ENCODE results near the gene MINK1. TPM values are rescaled to one million over a fixed set of nuclear protein-coding genes. Genes with fewer than 3 reads are reported as not detected.
A peak's percentile ranks its signal among the peaks of the same experiment; 100 is the strongest.

Gene MINK1
- total RNA-seq, 1 donor from 2014 or later, result 26.2 TPM

- Histone ChIP-seq H3K27me3 (no peaks in the 10 kb centered on the region), H3K4me2 (no peak overlapping the region), H2AFZ (replicated peaks) (no peak overlapping the region), H3F3A (ENCODE audit: low read depth) (peaks cover 89% of the 10 kb centered on the region), H3K79me2 (ENCODE audit: low read depth) (peaks cover 78% of the 10 kb centered on the region), H3K9ac (no peak overlapping the region), H3K27ac (no peak overlapping the region), H3K9me3 (ENCODE audit: low read depth) (no peaks in the 10 kb centered on the region), H3K4me1 (peaks cover 17% of the 10 kb centered on the region), H3K36me3 (no peaks in the 10 kb centered on the region), H3K4me3 (no peak overlapping the region), H4K20me1 (ENCODE audit: low read depth) (peaks cover 58% of the 10 kb centered on the region)
- H3K27ac Mint-ChIP-seq, result no peak overlapping the region
- no peaks in the 10 kb centered on the region for H3K9me3 Mint-ChIP-seq
- peaks cover 27% of the 10 kb centered on the region for H3K36me3 Mint-ChIP-seq
- DNase-seq (ENCODE audit: low spot score), result no peak
- no peak for TF ChIP-seq EZH2 (IDR thresholded peaks at IDR 0.05)
- TF ChIP-seq EZH2phosphoT487 (IDR thresholded peaks at IDR 0.05), result no peak
- peaks cover 13% of the 10 kb centered on the region for H3K27me3 Mint-ChIP-seq (ENCODE audit: insufficient read depth, low read depth)
- H3K4me3 Mint-ChIP-seq, result peak overlapping the region; percentile 93
- peaks cover 35% of the 10 kb centered on the region for H3K4me1 Mint-ChIP-seq
Measured at GRCh38 chr17:4945176-4945943, 112.2 kb downstream of the MINK1 start.

GRCh38 chr17:4945944-4946280 lies 112.8 kb downstream of the MINK1 start:
- no peak for DNase-seq (ENCODE audit: low spot score)
- H3K79me2 ChIP-seq (ENCODE audit: low read depth), result peaks cover 74% of the 10 kb centered on the region
- Mint-ChIP-seq H3K27ac (no peak overlapping the region), H3K27me3 (ENCODE audit: insufficient read depth, low read depth) (peaks cover 13% of the 10 kb centered on the region), H3K36me3 (peaks cover 27% of the 10 kb centered on the region), H3K9me3 (no peaks in the 10 kb centered on the region), H3K4me3 (peak overlapping the region; percentile 93), H3K4me1 (peaks cover 41% of the 10 kb centered on the region)
- TF ChIP-seq EZH2 (IDR thresholded peaks at IDR 0.05), result no peak
- TF ChIP-seq EZH2phosphoT487 (IDR thresholded peaks at IDR 0.05), result no peak
- TF ChIP-seq CTCF (IDR thresholded peaks at IDR 0.05), result no peak
- H3K27me3 ChIP-seq, result no peaks in the 10 kb centered on the region
- peak overlapping the region; percentile 87 for H3K4me2 ChIP-seq
- H3K4me1 ChIP-seq, result peaks cover 16% of the 10 kb centered on the region
- peaks cover 53% of the 10 kb centered on the region for H4K20me1 ChIP-seq (ENCODE audit: low read depth)
- H3F3A ChIP-seq (ENCODE audit: low read depth), result peaks cover 89% of the 10 kb centered on the region
- H2AFZ ChIP-seq (replicated peaks), result no peak overlapping the region
- no peak overlapping the region for H3K4me3 ChIP-seq
- H3K9me3 ChIP-seq (ENCODE audit: low read depth), result no peaks in the 10 kb centered on the region
- peak overlapping the region; percentile 62 for H3K9ac ChIP-seq
- no peak overlapping the region for H3K27ac ChIP-seq
- H3K36me3 ChIP-seq, result no peaks in the 10 kb centered on the region

- H3K9ac ChIP-seq, result peak overlapping the region; percentile 62
- Mint-ChIP-seq H3K36me3 (peaks cover 27% of the 10 kb centered on the region), H3K4me1 (peaks cover 41% of the 10 kb centered on the region), H3K27ac (peak overlapping the region; percentile 88), H3K4me3 (peak overlapping the region; percentile 93), H3K27me3 (ENCODE audit: insufficient read depth, low read depth) (peaks cover 13% of the 10 kb centered on the region), H3K9me3 (no peaks in the 10 kb centered on the region)
- H3K4me2 ChIP-seq, result peak overlapping the region; percentile 87
- no peaks in the 10 kb centered on the region for H3K9me3 ChIP-seq (ENCODE audit: low read depth)
- no peak overlapping the region for H2AFZ ChIP-seq (replicated peaks)
- H3K36me3 ChIP-seq, result no peaks in the 10 kb centered on the region
- TF ChIP-seq CTCF (IDR thresholded peaks at IDR 0.05) (no peak), EZH2phosphoT487 (IDR thresholded peaks at IDR 0.05) (no peak), EZH2 (IDR thresholded peaks at IDR 0.05) (no peak)
- no peak for DNase-seq (ENCODE audit: low spot score)
- H4K20me1 ChIP-seq (ENCODE audit: low read depth), result peaks cover 47% of the 10 kb centered on the region
- H3K27ac ChIP-seq, result peak overlapping the region; percentile 34
- H3F3A ChIP-seq (ENCODE audit: low read depth), result peaks cover 89% of the 10 kb centered on the region
- H3K4me3 ChIP-seq, result peak overlapping the region; percentile 77
- peaks cover 16% of the 10 kb centered on the region for H3K4me1 ChIP-seq
- no peaks in the 10 kb centered on the region for H3K27me3 ChIP-seq
- peaks cover 70% of the 10 kb centered on the region for H3K79me2 ChIP-seq (ENCODE audit: low read depth)
Measured at GRCh38 chr17:4946312-4946976, 113.3 kb downstream of the MINK1 start.
